GM18499 (cell line): ENCODE results near the gene PHLDB1.
"Not testable (repeated sequence)": the region's sequence is repeated elsewhere in the genome, so short reads cannot be mapped to it uniquely, and the experiment has no call there.

Source experiments
- ATAC-seq: cut with Tn5 transposase; IDR thresholded peaks from one replicate; pipeline ENCODE4 v1.9.1; 2021; ENCODE audit warnings: moderate number of reproducible peaks; ENCODE audit not compliant: insufficient read depth, unreplicated experiment

The PHLDB1 gene

DNA sequence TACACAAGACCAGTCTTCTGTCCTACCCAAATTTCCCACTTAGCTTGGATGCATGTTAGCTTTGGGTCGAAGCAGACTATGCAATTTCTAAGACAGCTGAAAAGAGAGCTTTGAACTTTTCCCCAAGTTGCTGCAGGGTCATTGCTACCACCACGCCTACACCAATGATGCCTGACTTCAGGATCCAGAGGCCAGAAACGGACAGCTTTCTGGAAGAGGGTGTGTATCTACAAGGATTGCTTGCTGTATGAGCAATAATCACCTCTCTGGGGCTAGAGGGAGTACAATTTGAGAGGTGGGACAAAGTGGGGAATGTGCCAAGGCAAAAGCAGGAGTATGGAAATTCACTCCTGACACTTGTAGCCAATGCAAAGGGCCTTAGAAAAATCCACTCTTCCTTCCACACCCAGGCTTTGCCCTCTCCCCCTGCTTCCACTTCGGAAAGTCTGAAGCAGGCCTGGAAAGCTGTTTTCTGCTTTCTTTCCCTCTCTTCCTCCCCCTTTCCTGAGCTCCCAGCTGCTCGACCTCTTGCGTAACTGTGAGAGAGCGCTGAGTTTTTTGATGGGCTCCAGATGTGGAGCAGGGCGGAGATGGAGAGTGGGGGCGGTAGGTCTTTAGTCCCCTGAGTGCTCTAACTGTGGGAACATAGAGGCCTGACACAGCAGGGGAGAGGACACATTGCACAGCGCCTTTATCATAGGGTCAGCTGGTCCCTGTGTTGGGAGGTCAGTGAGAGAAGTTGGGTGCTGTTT lies 2.1 kb upstream of the PHLDB1 start:
- no peak for ATAC-seq

DNA sequence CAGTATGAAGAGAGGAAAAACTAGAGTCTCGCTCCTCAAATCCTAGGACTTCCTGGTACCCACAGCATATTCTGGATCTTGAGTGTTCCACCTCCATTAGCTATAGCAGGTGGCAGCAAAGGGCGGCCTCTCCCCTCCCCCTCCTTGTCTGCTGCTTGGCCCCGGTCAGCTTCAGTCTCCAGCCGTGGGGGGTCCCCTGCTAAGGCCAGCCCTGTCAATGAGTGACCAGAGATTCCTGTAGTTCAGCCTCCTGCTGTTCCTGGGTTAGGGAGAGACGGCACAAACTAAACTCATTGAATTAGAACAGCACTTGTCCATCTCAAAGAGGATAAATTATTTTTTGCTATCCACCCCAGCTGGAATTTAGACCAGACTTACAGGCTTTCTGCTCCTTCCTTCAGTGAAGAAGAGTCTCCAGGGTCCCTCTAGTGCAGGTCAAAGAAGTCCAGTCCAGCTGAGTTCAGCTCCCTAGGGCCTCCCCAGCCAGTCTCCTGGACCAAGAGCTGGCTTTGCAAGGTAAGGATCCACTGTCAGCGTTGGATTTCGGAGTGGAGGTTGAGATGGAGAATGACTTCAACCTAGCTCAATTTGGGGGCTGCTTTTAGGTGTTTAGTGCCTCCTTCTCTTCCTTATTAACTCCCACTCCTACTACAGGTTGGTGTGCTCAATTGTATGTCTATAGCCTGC lies 1.1 kb upstream of the PHLDB1 start:
- ATAC-seq = no peak

DNA sequence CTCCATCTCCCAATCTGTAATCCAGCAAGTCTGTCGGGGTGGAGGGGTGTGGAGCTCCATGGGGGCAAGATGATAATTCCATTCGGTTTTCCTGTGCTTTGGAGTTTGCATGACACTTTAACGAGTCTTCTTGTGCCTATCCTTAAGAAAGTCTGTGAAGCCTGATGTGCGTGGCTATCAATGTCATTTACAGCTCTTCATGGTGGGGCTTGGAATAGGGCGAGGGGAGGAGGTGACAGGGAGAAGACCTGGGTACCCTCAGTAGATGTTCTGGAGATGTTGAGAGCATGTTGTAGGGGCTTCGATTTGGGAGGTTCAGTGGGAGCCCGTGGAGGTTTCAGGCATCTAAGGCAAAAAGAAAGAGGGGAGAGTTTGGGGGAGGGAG lies 579 bp upstream of the PHLDB1 start:
- ATAC-seq = no peak

DNA sequence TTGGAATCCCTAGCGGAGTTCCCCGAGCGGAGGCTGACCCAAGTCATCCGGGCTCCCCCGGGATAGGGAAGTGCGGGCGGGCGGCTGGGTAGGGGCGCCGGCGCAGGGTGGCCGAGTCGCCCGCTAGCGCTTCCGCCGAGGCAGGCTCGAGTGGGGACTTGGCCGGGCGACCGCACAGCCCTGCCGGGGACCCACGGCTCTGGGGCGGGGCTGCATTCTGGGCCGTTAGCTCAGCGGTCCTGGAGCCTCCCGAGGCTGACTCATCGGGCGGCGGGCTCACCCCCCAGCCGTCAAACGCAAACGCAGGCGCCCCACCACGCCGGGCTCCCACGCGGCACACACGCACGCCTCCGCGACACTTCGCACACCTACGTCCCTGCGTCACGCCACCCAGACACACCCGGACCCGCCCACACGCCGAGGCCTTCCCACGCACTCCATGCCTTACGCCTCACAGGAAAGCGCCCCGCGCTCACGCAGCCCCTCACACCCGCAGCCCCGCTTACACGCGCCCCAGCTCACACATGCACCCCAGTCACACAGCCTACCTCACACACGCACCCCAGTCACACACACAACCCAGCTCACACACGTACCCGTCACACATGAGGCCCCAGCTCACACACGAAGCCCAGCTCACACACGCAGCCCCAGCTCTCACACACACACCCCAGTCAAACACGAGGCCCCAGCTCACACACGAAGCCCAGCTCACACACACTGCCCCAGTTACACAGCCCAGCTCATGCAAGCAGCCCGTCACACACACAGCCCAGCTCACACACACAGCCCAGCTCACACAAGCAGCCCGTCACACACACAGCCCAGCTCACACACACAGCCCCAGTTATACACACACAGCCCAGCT lies 1.2 kb downstream of the PHLDB1 start:
- ATAC-seq = no peak

DNA sequence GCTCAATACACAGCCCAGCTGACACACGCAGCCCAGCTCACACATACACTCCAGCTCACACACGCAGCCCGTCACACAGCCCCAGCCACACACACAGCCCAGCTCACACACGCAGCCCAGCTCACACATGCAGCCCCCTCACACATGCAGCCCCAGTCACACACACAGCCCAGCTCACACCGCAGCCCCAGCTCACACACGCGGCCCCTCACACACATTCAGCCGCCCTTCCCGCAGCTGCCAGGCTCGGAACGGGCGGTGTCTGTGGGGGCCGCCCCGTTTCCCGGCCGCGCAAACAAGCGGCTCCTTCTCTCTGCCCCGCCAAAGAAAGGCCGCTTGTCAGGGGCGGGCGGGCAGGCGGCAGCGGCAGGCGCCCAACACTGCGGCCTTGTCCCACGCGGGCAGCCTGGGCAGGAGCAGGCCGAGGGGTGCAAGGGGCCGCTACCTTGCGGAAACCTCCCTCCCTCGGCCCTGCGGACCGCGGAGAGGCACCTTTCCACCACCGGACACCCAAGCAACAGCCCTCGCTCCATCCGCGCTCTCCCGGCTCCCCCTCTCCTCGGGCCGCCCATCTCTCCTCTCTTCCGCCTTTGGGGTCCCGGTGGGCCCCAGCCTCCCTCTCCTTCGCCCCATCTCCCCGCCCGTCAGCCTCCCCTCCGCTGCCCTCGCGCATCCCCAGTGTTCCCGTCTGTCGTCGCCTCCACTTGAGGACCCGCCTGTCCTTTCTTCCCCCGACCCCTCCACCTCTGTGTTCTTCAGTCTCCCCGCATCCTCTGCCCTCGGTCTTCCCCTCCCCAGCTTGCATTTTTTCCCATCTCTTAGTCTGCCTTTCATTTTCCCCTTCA lies 2.2 kb downstream of the PHLDB1 start:
- no peak for ATAC-seq

DNA sequence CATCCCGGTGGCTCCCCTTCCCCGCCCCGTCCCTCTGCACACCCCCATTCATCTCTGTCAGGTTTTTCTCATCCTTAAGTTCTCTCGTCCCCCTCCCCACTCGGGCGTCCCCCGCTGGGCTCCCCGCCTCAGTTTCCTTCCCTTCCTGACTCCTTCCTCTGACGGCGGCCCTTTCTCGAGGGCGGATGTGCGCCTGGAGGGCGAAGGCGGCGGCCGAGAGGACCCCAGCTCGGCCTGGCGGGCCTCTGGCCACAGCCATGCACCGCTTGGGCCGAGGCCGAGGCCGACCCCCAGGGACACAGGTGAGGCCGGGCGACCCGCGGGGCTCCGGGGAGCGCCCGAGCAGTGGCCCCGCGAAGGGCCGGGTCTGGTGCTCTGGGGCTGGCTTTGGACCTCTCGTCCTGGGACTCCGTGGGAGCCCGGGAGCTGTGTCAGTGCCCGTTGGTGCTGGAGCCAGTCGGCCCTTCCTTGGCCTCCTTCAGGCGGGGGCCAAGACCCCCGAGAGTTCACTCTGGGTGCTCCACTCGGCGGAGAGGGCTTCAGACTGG lies 2.9 kb downstream of the PHLDB1 start:
- no peak for ATAC-seq

DNA sequence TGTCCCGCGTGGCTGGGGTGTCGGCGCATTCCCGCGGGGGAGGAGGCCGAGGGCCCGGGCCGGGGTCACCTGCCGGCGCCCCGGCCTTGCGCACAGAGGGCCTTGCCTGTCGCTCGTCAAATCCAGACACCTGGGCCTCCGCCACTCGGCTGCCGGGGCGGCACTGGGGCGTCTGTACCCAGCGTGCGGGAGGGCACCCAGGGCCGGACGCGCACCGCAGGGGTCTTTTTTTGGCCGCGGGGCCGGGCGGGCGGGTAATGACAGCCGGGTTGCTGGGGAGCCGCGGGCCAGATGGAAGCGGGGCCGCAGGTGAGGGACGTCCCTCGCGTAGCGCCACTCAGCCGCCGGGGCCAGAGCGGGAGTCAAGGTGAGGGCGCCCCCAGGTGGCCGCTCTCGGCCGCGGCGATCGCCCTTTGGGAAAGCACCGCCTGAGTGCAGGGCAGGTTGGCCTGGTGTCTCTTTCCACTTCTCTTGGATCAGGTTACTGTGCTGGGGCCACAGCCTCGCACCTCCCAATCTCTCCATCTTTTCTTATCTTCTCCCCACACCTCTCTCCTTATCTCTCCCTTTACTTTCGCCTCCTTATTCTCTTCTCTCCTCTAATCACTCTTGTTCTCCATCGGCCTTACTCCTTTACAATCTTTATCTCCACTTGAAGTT lies 3.5 kb downstream of the PHLDB1 start:
- no peak for ATAC-seq

DNA sequence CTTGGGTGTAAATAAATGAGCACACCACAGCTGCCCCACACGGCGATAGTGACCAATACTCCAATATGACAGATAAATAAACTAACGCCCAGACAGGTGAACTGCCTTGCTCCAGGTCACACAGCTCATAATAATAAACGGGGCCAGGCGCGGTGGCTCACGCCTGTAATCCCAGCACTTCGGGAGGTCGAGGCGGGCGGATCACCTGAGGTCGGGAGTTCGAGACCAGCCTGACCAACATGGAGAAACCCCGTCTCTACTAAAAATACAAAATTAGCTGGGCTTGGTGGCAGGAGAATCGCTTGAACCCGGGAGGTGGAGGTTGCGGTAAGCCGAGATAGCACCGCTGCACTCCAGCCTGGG lies 4.0 kb downstream of the PHLDB1 start:
- ATAC-seq = not testable (repeated sequence)

DNA sequence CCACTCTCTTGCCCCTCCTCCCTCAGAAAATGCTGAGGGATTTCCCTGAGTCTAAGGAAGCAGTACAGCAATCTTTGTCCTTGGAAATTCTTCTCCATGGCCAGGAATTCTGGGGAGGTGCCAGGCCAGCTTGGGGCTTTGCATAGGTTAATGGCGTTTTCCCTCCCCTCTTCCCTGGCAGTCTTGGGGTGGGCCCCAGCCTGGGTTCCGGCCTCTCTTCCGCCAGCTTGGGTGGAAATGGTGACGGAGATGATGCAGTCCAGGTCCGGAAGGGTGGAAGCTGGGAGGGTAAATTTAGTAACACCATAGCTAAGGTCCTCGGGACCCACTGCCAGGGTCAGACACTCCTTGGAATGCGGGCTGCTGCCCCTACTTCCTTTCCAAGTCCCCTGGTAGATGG lies 5.0 kb downstream of the PHLDB1 start:
- ATAC-seq = no peak

DNA sequence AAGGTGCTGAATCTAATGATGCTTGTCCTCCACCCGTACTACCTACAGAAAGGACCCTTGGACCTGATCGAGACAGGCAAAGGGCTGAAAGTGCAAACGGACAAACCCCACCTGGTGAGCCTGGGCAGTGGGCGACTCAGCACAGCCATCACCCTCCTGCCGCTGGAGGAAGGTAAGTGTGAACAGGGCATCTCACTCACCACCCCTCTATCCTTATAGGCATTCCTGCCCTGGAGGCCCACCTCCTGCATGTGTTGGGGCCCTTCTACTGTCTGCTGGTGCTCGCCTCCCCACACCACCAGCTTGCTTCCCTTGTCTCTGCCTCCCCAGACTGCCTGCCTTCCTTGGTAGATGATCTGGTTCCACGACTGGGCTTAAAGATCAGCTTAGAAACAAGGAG lies 7.1 kb downstream of the PHLDB1 start:
- no peak for ATAC-seq

DNA sequence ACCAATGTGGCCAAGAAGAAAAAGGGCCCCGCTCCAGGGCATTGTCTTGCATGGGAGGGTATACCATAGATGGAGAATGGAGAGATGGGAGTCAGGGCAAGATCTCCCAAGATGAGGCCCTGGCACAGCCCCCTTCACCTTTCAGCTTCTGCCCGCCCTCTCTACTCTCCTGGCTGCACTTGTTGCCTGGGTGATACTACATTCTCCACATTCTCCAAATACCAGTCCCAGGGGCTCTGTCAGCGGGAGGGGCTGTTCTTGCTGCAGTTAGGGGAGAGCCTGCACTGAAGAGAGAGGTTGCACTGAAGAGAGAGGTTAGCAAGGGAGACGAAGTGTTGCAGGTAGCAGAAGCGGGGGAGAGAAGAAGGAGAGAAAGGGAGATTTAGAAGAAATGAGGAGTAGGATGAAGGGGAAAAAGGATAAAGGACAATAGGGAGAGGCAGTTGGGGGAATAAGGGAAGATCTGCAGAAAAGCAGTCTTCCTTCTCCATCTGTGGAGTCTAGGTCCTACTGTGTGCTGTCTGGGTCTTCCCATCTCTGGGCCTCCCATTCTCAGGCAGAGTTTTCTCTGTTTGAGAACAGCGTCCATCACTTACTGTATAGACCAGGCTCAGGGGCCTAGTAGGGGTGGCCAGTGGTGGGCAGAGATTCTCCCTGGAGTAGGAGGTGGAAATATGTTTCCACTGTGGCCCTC lies 8.0 kb downstream of the PHLDB1 start:
- ATAC-seq = no peak

DNA sequence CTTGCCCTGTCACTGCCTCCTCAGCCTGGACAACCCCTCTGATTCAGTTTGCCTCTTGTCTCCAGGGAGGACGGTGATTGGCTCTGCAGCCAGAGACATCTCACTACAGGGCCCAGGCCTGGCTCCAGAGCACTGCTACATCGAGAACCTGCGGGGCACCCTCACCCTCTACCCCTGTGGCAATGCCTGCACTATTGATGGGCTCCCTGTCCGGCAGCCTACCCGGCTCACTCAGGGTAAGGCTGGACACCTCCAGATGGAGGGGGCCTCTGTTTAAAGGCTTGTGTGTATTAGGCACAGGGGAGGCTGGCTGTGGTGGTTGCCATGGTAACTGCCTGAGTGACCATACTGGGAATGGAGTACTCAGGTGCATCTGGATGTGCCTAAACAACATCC lies 8.6 kb downstream of the PHLDB1 start:
- no peak for ATAC-seq

DNA sequence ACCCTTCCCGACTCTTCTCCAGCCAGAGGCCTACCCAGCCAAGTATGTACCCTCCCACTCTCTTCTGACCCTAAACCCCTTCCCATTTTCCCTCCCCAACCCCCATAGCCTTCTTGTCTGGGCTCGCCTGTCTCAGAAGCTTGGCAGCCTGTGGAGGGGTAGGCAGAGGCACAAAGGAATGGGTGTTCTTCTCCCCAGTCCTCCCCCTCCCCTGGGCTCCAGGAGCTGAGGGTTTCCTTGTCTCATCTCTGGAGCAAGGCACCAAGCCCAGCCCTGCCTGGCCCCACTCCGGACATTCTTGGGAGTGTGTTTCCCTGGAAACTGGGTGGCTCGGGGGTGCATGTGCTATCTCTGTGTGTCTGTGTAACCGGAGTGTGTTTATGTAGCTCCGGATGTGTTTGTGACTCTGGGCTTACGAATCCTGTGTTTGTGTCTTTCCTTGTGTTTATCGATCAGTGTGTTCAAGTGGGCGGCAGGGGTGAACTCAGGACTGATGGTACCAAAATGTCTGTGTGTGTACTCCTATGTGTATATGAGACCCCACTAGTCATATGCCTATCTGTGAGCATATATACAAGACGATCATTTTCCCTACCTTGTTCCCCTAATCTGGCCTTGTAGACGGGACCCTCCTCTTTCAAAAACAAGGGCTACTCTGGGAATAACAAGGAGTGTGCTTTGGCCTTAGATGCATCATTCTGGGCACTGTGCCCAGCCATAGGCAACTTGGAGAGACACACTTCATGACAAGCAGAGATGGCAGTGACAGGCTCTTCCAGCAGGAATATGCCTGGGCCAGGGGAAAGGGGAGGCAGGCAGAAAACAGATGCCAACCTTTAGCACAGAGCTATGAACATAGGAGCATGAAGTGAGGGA lies 10.9 kb downstream of the PHLDB1 start:
- ATAC-seq = no peak

DNA sequence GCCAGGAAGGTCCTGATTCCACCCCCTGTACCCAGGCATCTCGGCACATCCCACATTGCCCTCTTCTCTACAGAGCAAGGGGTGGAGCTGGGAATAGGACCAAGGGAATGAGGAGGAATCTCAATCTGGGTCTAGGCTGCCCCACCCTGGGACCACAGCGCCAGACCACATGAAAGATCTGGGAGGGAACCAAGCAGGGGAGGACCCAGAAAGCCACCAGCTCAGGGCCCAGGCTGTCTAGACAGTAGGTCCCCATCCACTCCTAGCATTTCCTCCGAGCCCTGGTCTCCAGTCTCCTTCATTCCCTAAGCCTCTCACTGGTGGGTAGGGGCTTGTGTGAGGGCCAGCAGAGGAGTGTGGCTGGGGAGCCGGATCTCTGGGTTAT lies 11.6 kb downstream of the PHLDB1 start:
- no peak for ATAC-seq

DNA sequence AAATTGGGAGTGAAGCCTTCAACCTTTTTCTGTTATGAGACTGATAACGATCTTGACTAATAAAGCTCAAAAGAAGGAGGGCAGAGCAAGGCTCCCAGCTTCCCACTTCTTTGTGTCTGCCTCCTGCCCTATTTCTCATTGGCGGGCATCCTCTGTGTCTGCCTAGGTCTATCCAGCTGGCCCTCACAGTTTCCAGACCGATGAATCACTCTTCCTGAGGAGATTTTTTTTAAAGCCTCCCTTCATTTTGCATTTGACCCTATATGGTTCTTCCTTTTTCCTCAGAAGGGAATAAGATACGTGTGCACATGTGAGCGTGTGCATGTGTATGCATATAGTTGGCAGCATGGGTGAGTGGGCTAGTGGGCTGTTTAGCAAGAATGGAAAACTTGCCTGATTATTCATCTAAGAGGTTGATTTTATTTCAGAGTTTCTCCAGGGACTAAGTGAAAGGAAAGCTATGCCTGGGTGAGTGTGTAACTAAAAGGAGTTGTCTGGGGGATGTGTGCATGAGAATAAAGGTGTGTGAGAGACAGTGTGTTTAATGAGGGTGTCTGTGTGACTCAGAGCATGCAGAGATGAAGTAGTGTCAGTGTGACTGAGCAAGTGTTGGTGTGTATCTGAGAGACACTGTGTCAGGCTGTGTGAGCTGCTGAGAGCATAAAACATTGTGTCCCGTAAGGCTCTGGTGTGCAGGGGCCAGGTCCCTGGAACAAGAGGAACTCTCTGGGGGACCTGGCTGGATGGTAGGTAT lies 12.2 kb downstream of the PHLDB1 start:
- ATAC-seq = no peak

DNA sequence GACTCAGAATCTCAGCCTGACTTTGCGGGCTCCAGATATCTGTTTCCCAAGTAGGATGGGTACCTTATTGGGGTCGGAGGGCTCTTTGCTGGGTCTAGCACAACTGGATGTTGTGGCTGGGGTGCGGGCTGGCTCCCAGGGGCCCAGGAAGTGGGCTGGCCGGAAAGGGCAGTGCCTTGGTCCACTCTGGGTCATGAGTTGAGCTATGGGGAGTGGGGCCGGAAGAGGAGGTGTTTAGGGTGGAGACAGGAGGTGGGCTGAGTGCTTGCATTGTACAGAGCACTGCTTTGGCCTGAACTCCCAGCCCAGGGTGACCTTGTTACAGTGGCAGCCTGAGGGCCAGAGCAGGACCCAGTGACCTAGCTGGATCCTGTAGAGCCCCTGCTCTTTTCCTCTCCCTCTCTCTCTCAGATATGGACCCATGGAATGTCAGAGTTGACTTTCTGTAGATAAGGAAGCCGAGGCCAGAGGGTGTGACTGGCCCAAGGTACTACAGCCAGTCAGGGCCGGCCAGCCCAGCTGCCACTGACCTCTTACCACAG lies 13.2 kb downstream of the PHLDB1 start:
- no peak for ATAC-seq
